ENCODE measurements around the gene GATD1.

GATD1 gene

GRCh38 chr11:798093-798713 lies 20.9 kb upstream of the GATD1 start, which contains the start of gene SLC25A22:
Gene SLC25A22, minus strand, starts transcription at chr11:798281. Its CDS starts 3,275 bp downstream, at chr11:795006.
- intact Hi-C loops (cut with DNase I), result loop anchor here (5.0 kb wide), 1 partner anchor 71 kb away; no protein-coding TSS in a partner anchor
- peak in 40 of 42 donors; percentile 62 to 91 (median 82) for DNase-seq

DNA sequence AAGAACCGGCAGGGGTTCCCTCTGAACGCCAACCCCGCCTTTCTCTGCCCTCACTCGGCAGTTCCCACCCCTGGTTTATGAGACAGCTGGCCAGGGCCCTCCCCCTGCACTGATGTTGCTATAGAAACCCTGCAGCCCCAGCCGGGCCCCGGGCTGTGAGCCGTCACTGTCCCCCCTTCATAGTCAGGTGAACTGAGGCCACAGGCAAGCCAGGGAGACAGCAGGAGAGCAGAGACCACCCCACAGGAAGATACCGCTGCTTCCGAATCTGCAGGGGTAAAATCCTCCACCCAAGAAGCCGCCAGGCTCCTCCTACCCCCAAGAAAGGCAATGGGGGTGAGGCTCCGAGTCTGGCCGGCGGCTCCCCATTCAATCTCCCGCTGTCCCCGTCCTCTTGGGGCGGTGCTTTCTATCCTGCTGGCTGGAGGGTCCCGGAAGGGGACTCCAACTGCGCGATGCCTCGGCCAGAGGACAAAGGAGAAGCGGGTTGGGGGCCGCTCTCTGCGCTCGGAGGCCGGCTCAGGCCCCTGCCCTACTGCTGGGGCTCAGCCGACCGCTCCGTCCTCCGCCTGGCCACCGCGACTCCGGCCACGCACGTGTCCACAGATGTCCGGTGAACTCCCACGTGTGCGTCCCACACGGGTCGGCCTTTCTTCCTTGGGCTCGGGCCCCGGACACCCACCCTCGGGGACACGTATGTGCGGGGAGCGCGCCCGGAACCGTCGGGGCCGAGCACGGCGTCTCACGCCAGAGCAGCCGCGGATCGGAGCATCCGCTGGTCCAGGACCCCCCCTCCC lies 20.2 kb upstream of the GATD1 start:
- intact Hi-C loops (cut with DNase I), result loop anchor here (5.0 kb wide), 1 partner anchor 70 kb away; no protein-coding TSS in a partner anchor

GRCh38 chr11:796565-797295 lies 19.4 kb upstream of the GATD1 start:
- intact Hi-C loops (cut with DNase I), result loop anchor here (5.0 kb wide), 1 partner anchor 69 kb away; no protein-coding TSS in a partner anchor
- DNase-seq, result peak in 1 of 42 donors; percentile 38

More for the DNA sequence above, 20.2 kb upstream of the GATD1 start:
- peak; percentile 58 to 87 (median 78) for DNase-seq

- DNase-seq, result peak in 26 of 42 donors; percentile 42 to 75 (median 58)
- intact Hi-C loops (cut with DNase I), result loop anchor here (5.0 kb wide), 1 partner anchor 69 kb away; no protein-coding TSS in a partner anchor
These were observed 18.6 kb upstream of the GATD1 start for GRCh38 chr11:795634-796564.

GRCh38 chr11:794766-795633 lies 17.7 kb upstream of the GATD1 start:
- intact Hi-C loops (cut with DNase I), result loop anchor here (5.0 kb wide), 1 partner anchor 68 kb away; no protein-coding TSS in a partner anchor
- peak in 24 of 42 donors; percentile 41 to 80 (median 66) for DNase-seq

GRCh38 chr11:794013-794765 lies 16.9 kb upstream of the GATD1 start:
- no peak for DNase-seq
- intact Hi-C loops (cut with DNase I), result no loop called here

GRCh38 chr11:793556-793955 lies 16.3 kb upstream of the GATD1 start:
- no peak for DNase-seq
- intact Hi-C loops (cut with DNase I), result no loop called here

DNA sequence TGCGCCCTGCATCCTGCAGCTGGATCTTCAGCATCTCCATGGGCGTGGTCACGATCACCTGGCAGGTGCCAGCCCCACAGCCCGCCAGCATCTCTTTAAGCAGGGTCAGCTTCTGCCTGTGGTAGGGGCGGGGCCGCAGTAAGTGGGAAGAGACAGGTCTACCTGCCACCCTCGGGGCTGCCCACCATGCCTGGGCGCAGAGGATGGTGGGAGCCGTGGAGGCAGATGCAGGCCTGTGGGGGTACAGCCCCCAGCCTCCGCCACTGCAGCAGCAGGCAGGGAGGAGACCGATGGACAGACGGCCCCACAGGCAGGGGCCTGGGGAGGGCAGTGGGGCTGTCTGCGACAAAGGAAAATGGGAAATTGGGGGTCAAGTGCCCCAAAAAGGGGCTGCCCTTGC lies 15.6 kb upstream of the GATD1 start:
- no peak for DNase-seq
- intact Hi-C loops (cut with DNase I), result no loop called here

- no peak for DNase-seq
- intact Hi-C loops (cut with DNase I), result no loop called here
These were observed 15.2 kb upstream of the GATD1 start for GRCh38 chr11:792535-792821.

DNA sequence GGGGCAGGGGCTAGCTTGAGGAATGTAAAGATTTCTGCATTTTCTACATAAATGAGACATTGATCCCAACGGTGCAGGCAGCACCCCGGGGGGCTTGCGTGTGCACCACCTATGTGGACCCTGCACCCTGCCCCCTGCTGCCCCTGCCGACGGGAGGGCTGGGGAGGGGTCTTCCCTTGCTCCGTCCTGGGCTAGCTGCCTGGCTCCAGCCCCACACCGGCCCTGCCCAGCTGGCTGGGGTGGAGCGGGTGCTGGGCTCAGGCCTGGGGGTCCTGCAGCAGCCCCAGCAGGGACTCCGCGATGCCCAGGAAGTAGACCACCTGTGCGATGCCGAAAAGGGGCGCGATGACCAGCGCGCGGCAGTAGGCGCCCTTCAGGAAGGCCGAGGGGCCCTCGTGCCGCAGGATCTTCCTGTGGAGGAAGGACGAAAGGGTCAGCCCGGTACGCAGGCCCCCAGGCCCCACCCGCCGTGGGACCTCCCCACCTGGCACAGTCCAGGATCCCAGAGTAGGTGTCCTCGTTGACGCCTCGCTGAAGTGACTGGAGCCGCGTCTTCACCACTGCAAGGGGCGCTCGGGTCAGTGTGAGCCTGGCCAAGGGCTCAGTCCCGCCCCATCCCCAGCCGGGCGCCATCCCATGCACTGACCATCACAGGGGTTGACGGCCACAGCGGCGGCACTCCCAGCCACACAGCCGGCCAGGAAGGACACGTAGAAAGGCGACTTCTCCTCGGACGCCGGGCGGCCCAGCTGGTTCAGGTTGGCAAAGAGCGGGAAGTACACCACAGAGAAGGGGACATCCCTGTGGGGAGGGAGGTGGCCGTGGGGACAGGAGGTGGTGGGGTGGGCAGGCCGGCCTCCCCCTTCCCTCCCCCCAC lies 14.6 kb upstream of the GATD1 start:
- intact Hi-C loops (cut with DNase I), result no loop called here
- no peak for DNase-seq

- no peak for DNase-seq
- intact Hi-C loops (cut with DNase I), result no loop called here
These were observed 13.7 kb upstream of the GATD1 start for GRCh38 chr11:790721-791564.

- intact Hi-C loops (cut with DNase I), result no loop called here
- peak in 41 of 42 donors; percentile 62 to 93 (median 84) for DNase-seq
These were observed 12.7 kb upstream of the GATD1 start, which contains the start of gene CEND1 for GRCh38 chr11:789943-790342. Gene CEND1, minus strand, starts transcription at chr11:790090. Its CDS starts 1,514 bp downstream, at chr11:788576.

- peak in 2 of 42 donors; percentile 14 to 36 for DNase-seq
- intact Hi-C loops (cut with DNase I), result no loop called here
These were observed 12.0 kb upstream of the GATD1 start for GRCh38 chr11:788953-789940.

Data from head of caudate nucleus (tissue), 42 donors.